ENCODE measurements around the gene COX4I1. TPM values are rescaled to one million over a fixed set of nuclear protein-coding genes. Genes with fewer than 3 reads are reported as not detected.

Gene COX4I1
- total and polyA plus RNA-seq, 5 donors, result 1,306 to 4,150 (median 1,671) TPM

DNA sequence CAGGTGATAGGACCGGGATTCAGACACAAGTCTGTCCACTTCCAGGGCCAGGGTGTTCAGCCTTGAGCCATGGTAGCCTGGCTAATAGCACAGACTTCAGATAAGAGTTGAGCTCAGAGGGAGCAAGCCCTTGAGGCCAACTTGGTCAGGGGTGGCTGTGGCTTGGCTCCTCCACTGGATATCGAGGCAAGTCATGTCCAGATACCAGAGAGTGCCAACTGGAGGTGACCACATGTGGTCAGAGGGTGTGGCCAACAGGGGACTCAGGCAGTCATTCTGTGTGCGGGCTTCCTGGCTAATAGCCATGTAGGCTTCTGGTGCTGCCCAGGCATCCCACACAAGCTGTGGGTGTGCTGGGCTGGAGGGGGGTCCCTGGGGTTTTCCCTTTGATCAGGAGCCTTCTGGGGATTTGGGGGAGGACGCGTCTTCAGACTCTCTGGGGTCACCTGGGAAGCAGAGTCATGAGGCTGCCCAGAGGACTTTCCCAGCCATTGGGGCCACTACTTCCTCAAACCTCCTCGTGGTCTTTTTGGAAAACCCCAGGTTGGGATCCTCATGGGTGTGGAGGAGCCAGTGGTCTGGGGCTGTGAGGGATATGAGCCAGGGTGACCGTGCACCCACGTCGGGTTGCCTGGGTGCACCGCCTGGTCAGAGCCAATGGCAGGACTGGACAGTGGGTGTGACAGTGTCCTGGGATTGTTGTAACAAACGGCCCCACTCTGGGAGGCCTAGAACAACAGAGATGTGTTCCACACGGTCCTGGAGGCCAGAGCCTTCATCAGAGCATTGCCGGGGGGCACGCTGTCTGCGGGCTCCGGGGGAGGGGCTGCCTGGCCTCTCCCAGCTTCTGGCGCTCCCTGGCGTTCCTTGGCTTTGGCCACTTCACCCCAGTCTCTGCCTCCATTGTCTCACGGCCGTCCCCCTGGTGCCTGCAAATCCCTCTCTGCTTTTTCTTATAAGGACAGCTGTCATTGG is 25.0 kb downstream of the COX4I1 start:
- 76% methylated on average over 20 of the region's 20 CpGs for WGBS
- H3K27ac ChIP-seq (ENCODE audit: low read length), result no peak overlapping the region
- no peak overlapping the region for H3K4me3 ChIP-seq (ENCODE audit: low read length)
- ATAC-seq (no peak), DNase-seq (no peak)
- no peaks in the 10 kb centered on the region for H3K27me3 ChIP-seq (ENCODE audit: control insufficient read depth, insufficient read depth)
- intact Hi-C loops (cut with DNase I), result loop anchor here in 3 of 4 donors (5.0 to 10.0 kb wide), 3 partner anchors 163 to 690 kb away; partner anchors contain the start of gene FOXF1 (in 2 of the 3)
- H3K9me3 ChIP-seq (ENCODE audit: control insufficient read depth, low read length), result no peaks in the 10 kb centered on the region
- H3K4me1 ChIP-seq (ENCODE audit: control insufficient read depth, insufficient read depth, low read length), result no peaks in the 10 kb centered on the region

DNA sequence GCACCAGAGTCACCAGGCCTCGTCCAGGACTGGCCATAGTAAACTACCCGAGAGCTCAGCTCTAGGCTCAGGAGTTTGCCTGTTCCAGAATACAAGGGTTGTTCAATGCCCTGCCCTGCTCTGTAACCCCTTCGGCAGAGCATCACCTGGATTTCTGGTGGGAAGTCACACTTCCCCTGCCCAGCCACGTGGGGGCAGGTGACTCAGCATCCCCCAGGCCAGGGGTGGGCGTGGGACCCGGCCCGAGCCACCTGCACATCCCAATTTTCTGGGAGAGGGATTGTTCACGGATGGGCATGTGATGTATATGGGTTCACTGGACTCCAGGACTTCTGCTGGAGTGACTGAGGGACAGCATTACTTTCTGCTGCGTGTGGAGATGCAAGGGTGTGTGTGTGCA is 25.8 kb downstream of the COX4I1 start:
- Histone ChIP-seq H3K27ac (ENCODE audit: low read length) (no peak overlapping the region), H3K9me3 (ENCODE audit: control insufficient read depth, low read length) (no peaks in the 10 kb centered on the region), H3K4me3 (ENCODE audit: low read length) (no peak overlapping the region), H3K4me1 (ENCODE audit: control insufficient read depth, insufficient read depth, low read length) (no peaks in the 10 kb centered on the region), H3K27me3 (ENCODE audit: control insufficient read depth, insufficient read depth) (no peaks in the 10 kb centered on the region)
- ATAC-seq (no peak), DNase-seq (no peak)
- WGBS, result 66% methylated on average over 9 of the region's 9 CpGs
- intact Hi-C loops (cut with DNase I), result loop anchor here in 2 of 4 donors (10.0 kb wide), 1 partner anchor 689 kb away; the partner anchor contains the start of gene FOXF1 (in 2 of the 2)

DNA sequence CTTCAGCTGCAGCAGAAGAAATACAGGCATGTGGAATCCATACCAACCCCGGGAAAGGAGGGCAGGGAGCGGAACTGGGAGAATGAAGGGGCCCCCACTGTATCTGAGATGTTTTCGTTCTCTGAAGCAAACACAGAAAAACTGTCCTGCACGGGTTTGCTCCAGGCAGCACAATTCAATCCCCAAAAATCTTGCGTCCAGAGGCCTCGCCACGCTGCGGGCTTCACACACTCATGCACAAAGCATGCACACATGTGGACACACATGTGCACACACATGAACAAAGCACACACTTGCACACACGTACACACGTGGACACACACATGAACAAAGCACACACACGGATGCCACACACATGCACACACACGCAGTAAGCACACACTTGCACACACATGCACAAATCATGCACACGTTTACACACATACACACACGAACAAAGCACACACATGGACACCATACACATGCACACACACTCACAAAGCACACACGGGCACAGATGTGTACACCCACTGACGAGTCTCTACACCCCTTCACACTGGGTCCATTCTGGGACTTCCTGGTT is 27.3 kb downstream of the COX4I1 start:
- 85% methylated on average over 16 of the region's 16 CpGs for WGBS
- ATAC-seq, result no peak
- Histone ChIP-seq H3K9me3 (ENCODE audit: control insufficient read depth, low read length) (no peaks in the 10 kb centered on the region), H3K27ac (ENCODE audit: low read length) (no peak overlapping the region), H3K4me3 (ENCODE audit: low read length) (no peak overlapping the region), H3K27me3 (ENCODE audit: control insufficient read depth, insufficient read depth) (no peaks in the 10 kb centered on the region), H3K4me1 (ENCODE audit: control insufficient read depth, insufficient read depth, low read length) (no peaks in the 10 kb centered on the region)
- intact Hi-C loops (cut with DNase I), result loop anchor here in 2 of 4 donors (10.0 kb wide), 1 partner anchor 688 kb away; the partner anchor contains the start of gene FOXF1 (in 2 of the 2)
- DNase-seq, result no peak

- DNase-seq (no peak), ATAC-seq (no peak)
- Histone ChIP-seq H3K4me1 (ENCODE audit: control insufficient read depth, insufficient read depth, low read length) (no peaks in the 10 kb centered on the region), H3K27ac (ENCODE audit: low read length) (no peak overlapping the region), H3K4me3 (ENCODE audit: low read length) (no peak overlapping the region), H3K9me3 (ENCODE audit: control insufficient read depth, low read length) (no peaks in the 10 kb centered on the region), H3K27me3 (ENCODE audit: control insufficient read depth, insufficient read depth) (no peaks in the 10 kb centered on the region)
- intact Hi-C loops (cut with DNase I), result loop anchor here in 2 of 4 donors (10.0 kb wide), 1 partner anchor 687 kb away; the partner anchor contains the start of gene FOXF1 (in 2 of the 2)
- WGBS, result 82% methylated on average over 9 of the region's 9 CpGs
These were observed 28.7 kb downstream of the COX4I1 start for GRCh38 chr16:85828166-85828565.

- ATAC-seq (no peak), DNase-seq (no peak)
- intact Hi-C loops (cut with DNase I), result loop anchor here in 2 of 4 donors (10.0 kb wide), 1 partner anchor 686 kb away; the partner anchor contains the start of gene FOXF1 (in 2 of the 2)
- WGBS, result 79% methylated on average over 15 of the region's 15 CpGs
- Histone ChIP-seq H3K27ac (ENCODE audit: low read length) (no peak overlapping the region), H3K27me3 (ENCODE audit: control insufficient read depth, insufficient read depth) (no peaks in the 10 kb centered on the region), H3K9me3 (ENCODE audit: control insufficient read depth, low read length) (no peaks in the 10 kb centered on the region), H3K4me1 (ENCODE audit: control insufficient read depth, insufficient read depth, low read length) (no peaks in the 10 kb centered on the region), H3K4me3 (ENCODE audit: low read length) (no peak overlapping the region)
These were observed 29.8 kb downstream of the COX4I1 start for GRCh38 chr16:85829171-85829719.

DNA sequence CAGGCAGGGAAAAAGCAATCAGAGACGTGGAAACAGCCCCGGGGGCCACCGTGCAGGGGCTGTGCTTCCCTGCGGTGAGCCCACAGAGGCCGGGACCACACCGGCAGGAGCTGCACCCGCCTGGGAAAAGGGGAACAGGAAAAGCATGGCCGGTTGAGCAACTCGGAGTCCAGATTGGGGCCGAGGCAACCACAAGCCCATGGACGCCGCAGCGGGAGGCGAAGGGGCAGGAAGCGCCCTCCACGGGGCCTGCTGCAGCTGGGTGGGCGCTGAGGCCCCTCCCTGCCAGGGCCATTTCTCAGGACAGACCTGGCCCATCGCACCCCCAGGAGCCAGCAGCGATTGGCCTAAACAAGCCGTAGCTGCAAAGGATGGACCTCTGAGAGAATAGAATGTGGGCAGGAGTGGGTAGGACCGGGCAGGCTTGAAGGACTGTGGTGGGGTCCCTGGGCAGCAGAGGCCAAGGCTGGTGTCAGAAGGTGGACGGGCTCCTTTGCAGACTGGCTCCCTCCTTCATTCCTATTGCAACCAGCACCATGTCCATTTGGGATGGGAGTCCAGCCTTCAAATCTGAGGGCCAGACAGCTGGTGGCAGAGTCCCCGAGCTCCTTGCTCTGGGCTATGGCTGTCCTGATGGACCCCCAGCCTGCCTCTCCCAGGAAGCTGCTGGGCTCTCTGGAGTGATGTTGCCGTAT is 30.4 kb downstream of the COX4I1 start:
- H3K4me3 ChIP-seq (ENCODE audit: low read length), result no peak overlapping the region
- peak; percentile 20 to 40 for ATAC-seq
- H3K9me3 ChIP-seq (ENCODE audit: control insufficient read depth, low read length), result no peaks in the 10 kb centered on the region
- intact Hi-C loops (cut with DNase I), result loop anchor here in 2 of 4 donors (10.0 kb wide), 1 partner anchor 685 kb away; the partner anchor contains the start of gene FOXF1 (in 2 of the 2)
- WGBS, result 61% methylated on average over 24 of the region's 24 CpGs
- no peaks in the 10 kb centered on the region for H3K4me1 ChIP-seq (ENCODE audit: control insufficient read depth, insufficient read depth, low read length)
- no peaks in the 10 kb centered on the region for H3K27me3 ChIP-seq (ENCODE audit: control insufficient read depth, insufficient read depth)
- peak in 2 of 3 donors; percentile 68 to 81 for DNase-seq
- no peak overlapping the region for H3K27ac ChIP-seq (ENCODE audit: low read length)

GRCh38 chr16:85830821-85831220 is 31.3 kb downstream of the COX4I1 start:
- no peak for DNase-seq
- H3K27ac ChIP-seq (ENCODE audit: low read length), result no peak overlapping the region
- intact Hi-C loops (cut with DNase I), result no loop called here
- H3K27me3 ChIP-seq (ENCODE audit: control insufficient read depth, insufficient read depth), result no peaks in the 10 kb centered on the region
- no peak overlapping the region for H3K4me3 ChIP-seq (ENCODE audit: low read length)
- WGBS, result 81% methylated on average over 9 of the region's 9 CpGs
- no peaks in the 10 kb centered on the region for H3K4me1 ChIP-seq (ENCODE audit: control insufficient read depth, insufficient read depth, low read length)
- no peak for ATAC-seq
- no peaks in the 10 kb centered on the region for H3K9me3 ChIP-seq (ENCODE audit: control insufficient read depth, low read length)

DNA sequence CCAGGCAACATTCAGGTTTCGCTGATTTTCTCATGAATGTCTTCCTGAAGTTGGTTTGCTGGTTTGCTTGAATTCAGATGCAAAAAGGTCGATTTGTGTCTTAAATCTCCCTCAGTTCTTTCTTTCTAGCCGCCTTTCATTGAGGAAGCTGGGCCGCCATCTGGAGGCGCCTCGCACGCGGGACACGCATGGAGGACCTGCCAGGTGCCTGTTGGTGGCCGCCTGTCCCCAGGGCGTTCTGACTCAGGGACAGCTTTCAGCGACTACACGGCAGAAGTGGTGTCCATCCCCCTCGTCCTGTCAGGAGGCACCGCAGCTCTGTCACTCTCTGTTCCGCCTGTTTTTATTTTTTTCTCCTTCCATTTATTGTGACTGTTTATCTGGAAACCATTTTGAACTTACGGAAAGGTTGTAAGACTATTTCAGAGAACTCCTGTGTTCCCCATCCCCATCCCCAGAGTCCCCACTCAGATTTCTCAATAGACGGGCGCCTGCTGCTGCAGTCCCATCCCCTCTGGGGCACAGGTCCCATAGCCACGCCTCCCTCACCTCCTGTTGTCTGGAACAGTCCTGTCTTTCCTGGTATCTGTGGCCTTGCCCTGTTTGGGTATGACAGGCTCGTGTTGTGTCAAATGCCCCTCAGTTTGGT is 33.2 kb downstream of the COX4I1 start:
- Histone ChIP-seq H3K27ac (ENCODE audit: low read length) (no peak overlapping the region), H3K4me3 (ENCODE audit: low read length) (no peak overlapping the region), H3K9me3 (ENCODE audit: control insufficient read depth, low read length) (no peaks in the 10 kb centered on the region), H3K4me1 (ENCODE audit: control insufficient read depth, insufficient read depth, low read length) (no peaks in the 10 kb centered on the region), H3K27me3 (ENCODE audit: control insufficient read depth, insufficient read depth) (no peaks in the 10 kb centered on the region)
- DNase-seq (no peak), ATAC-seq (peak in 1 of 2 donors; percentile 13)
- 71% methylated on average over 21 of the region's 21 CpGs for WGBS
- intact Hi-C loops (cut with DNase I), result no loop called here

DNA sequence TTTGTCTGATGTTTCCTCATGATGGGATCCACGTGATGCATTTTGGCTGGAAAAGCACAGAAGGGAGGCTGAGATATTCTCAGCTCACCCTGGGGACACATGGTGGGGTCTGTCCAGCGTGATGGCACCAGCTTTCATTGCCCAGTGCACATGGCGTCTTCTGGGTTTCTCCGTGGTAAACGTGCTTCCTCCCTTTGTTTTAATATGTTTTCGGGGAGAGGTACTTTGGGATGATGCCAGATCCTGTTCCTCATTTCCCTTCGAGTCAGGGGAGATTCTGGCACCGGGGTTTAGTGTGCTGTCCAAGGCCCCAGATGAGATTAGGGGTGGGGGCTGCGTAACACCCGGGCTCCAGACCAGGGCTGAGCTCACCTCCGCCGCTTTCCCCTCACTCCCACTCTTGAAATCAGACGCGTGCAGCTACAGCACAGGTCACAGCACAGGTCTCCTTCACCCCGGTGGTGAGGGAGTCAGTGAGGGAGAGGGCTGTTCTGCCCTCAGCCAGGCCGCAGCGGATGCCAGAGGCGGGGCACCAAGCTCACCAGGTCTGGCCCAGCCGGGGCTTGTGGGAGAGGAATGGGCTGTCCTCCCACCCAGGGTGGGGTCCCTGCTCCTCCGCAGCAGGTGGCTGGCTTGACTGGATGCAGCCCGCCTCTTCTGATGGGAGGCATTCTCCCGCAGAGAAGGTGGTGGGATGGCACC is 33.9 kb downstream of the COX4I1 start:
- Histone ChIP-seq H3K4me3 (ENCODE audit: low read length) (no peak overlapping the region), H3K9me3 (ENCODE audit: control insufficient read depth, low read length) (no peaks in the 10 kb centered on the region), H3K27ac (ENCODE audit: low read length) (no peak overlapping the region), H3K4me1 (ENCODE audit: control insufficient read depth, insufficient read depth, low read length) (no peaks in the 10 kb centered on the region), H3K27me3 (ENCODE audit: control insufficient read depth, insufficient read depth) (no peaks in the 10 kb centered on the region)
- DNase-seq, result no peak
- peak; percentile 30 to 61 for ATAC-seq
- intact Hi-C loops (cut with DNase I), result no loop called here
- 47% methylated on average over 22 of the region's 22 CpGs for WGBS

DNA sequence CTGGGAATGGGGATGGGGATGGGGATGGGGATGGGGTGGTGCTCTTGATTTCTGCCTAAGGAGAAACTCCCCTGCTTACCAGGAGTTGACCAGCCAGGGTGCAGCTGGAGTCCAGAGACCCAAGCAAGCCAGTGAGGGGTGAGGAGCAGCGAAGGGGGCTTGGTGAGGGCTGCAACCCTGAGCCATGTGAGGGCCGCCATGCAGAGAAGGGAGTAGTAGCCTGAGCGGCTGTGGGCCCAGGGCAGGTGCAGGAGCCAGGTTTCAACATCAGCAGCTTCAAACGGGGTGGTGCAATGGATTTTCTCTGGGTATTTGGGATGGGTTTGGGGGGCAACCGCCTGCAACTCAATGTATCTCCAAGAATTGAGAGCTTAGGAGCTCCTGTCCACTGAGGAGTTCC is 35.2 kb downstream of the COX4I1 start:
- intact Hi-C loops (cut with DNase I), result no loop called here
- 87% methylated on average over 5 of the region's 5 CpGs for WGBS
- ATAC-seq (no peak), DNase-seq (no peak)
- H3K4me3 ChIP-seq (ENCODE audit: low read length), result no peak overlapping the region
- no peaks in the 10 kb centered on the region for H3K27me3 ChIP-seq (ENCODE audit: control insufficient read depth, insufficient read depth)
- H3K4me1 ChIP-seq (ENCODE audit: control insufficient read depth, insufficient read depth, low read length), result no peaks in the 10 kb centered on the region
- no peaks in the 10 kb centered on the region for H3K9me3 ChIP-seq (ENCODE audit: control insufficient read depth, low read length)
- H3K27ac ChIP-seq (ENCODE audit: low read length), result no peak overlapping the region
